K562 (cell line): ENCODE measurements around the gene SDHAF3. TPM values are rescaled to one million over a fixed set of nuclear protein-coding genes. Genes with fewer than 3 reads are reported as not detected.

Experiments used
- ARID3A ChIP-seq: IDR thresholded peaks from 2 replicates; pipeline ENCODE4 v1.6.1; 2012; ENCODE audit warnings: low read depth, low read length, improper control_type of control experiment, borderline replicate concordance
- ATF3 ChIP-seq, 2 experiments: fragments of 450-650 bp in 1 of 2; sonication (generic) in 1 of 2; formaldehyde crosslinking in 1 of 2; IDR thresholded peaks in 1 of 2; conservative IDR thresholded peaks in 1 of 2; 2 replicates each; pipeline versions ENCODE4 v1.6.1 to v1.8.1; 2016 to 2023; ENCODE audit warnings: mild to moderate bottlenecking in 2 of 2, moderate library complexity in 2 of 2, inconsistent platforms in 1 of 2, missing genetic modification reagents in 1 of 2
- BRD4 ChIP-seq: fragments of 200-600 bp; sonication (generic); IDR thresholded peaks from 2 replicates; pipeline ENCODE4 v1.6.1; 2017; ENCODE audit warnings: inconsistent platforms
- CHD2 ChIP-seq: IDR thresholded peaks from 2 replicates; pipeline ENCODE4 v1.6.1; 2011; ENCODE audit warnings: low read depth, low read length
- ELK3 ChIP-seq: fragments of 450-650 bp; formaldehyde crosslinking; IDR thresholded peaks from 2 replicates; pipeline ENCODE4 v1.4.0; 2020; ENCODE audit warnings: mild to moderate bottlenecking
- HNRNPK ChIP-seq: fragments of 200-400 bp; formaldehyde crosslinking; IDR thresholded peaks from one replicate; pipeline ENCODE4 v1.6.1; 2018; ENCODE audit warnings: mild to moderate bottlenecking, low read depth, low read length; ENCODE audit not compliant: poor library complexity, severe bottlenecking
- HNRNPUL1 ChIP-seq: fragments of 200-400 bp; formaldehyde crosslinking; IDR thresholded peaks from 2 replicates; pipeline ENCODE4 v1.6.1; 2017; ENCODE audit warnings: low read length
- MEIS2 ChIP-seq: fragments of 450-650 bp; IDR thresholded peaks from 2 replicates; pipeline ENCODE4 v1.6.1; 2014; ENCODE audit warnings: mild to moderate bottlenecking; ENCODE audit not compliant: partially characterized antibody
- MYC ChIP-seq, 2 experiments: fragments of 250-450 bp in 1 of 2; sonication (Bioruptor Pico) in 1 of 2; IDR thresholded peaks; 2 replicates each; pipeline versions ENCODE4 v1.5.1 to v1.6.1; 2012 to 2021; ENCODE audit warnings: low read depth in 2 of 2, borderline replicate concordance in 1 of 2, improper control_type of control experiment in 1 of 2, low read length in 1 of 2, mild to moderate bottlenecking in 1 of 2, moderate library complexity in 1 of 2
- NFRKB ChIP-seq: fragments of 450-650 bp; IDR thresholded peaks from 2 replicates; pipeline ENCODE4 v1.6.1; 2016; ENCODE audit warnings: low read depth
- POLR2AphosphoS5 ChIP-seq: IDR thresholded peaks from 2 replicates; pipeline ENCODE4 v1.6.1; 2011; ENCODE audit warnings: mild to moderate bottlenecking, low read depth, low read length, moderate library complexity; ENCODE audit not compliant: control insufficient read depth, insufficient read depth
- SIN3A ChIP-seq, 2 experiments: fragments of 150-350 bp in 1 of 2; IDR thresholded peaks; 2 replicates each; pipeline ENCODE4 v1.6.1; 2011 to 2016; ENCODE audit warnings: borderline replicate concordance in 2 of 2, low read depth in 2 of 2, low read length in 2 of 2, mild to moderate bottlenecking in 2 of 2, moderate library complexity in 2 of 2; ENCODE audit not compliant: control insufficient read depth in 1 of 2
- TCF7L2 ChIP-seq: fragments of 150-350 bp; IDR thresholded peaks from 2 replicates; pipeline ENCODE4 v1.6.1; 2016; ENCODE audit warnings: low read depth, mild to moderate bottlenecking, low read length, moderate library complexity
- TEAD2 ChIP-seq: fragments of 450-650 bp; IDR thresholded peaks from 2 replicates; pipeline ENCODE4 v1.6.1; 2016; ENCODE audit warnings: missing genetic modification characterization, control low read depth, missing compliant biosample characterization
- THRB ChIP-seq: fragments of 450-650 bp; formaldehyde crosslinking; conservative IDR thresholded peaks from 2 replicates; pipeline ENCODE4 v1.4.0; 2022; ENCODE audit warnings: mild to moderate bottlenecking, missing genetic modification characterization
- ZBTB8A ChIP-seq: fragments of 450-650 bp; IDR thresholded peaks from 2 replicates; pipeline ENCODE4 v1.6.1; 2018; ENCODE audit warnings: mild to moderate bottlenecking, moderate library complexity; ENCODE audit not compliant: partially characterized antibody
- ZEB2 ChIP-seq: fragments of 450-650 bp; IDR thresholded peaks from 2 replicates; pipeline ENCODE4 v1.6.1; 2016
- ZNF668 ChIP-seq: fragments of 250-450 bp; sonication (Bioruptor Pico); IDR thresholded peaks from 2 replicates; pipeline ENCODE4 v1.8.0; 2022; ENCODE audit warnings: mild to moderate bottlenecking, inconsistent platforms
- ZNF717 ChIP-seq: fragments of 250-450 bp; sonication (Bioruptor Pico); IDR thresholded peaks from 2 replicates; pipeline ENCODE4 v1.5.0; 2021
- polyA plus RNA-seq, 8 experiments: library from polyadenylated mRNA; depleted of rRNA in 4 of 8; stranded (reverse) in 5 of 8; unstranded in 3 of 8; fragments of >200 nt; fragmentation: Nextera tagmentation in 2 of 8; fragmentation: Illumina TruSeq in 1 of 8; extraction: Ambion mirVana in 2 of 8; extraction: Trizol in 1 of 8; gene quantifications; 2 replicates each; pipeline versions ENCODE4 v1.2.1 to v1.2.3, GENCODE V29; 2011 to 2014; ENCODE audit warnings: inconsistent platforms in 1 of 8, missing spikeins in 1 of 8
- total RNA-seq, 7 experiments: library from RNA; depleted of rRNA in 6 of 7; stranded (reverse); fragments of >200 nt in 6 of 7; fragmentation: Illumina TruSeq in 2 of 7; extraction: Trizol in 2 of 7; gene quantifications; 2 replicates each; pipeline versions ENCODE4 v1.2.1 to v1.2.3, GENCODE V29; 2011 to 2021; ENCODE audit warnings: low replicate concordance in 1 of 7
- TF ChIP-seq, protein P1 (sequence below): sonication (generic); formaldehyde crosslinking; IDR thresholded peaks from 2 replicates; pipeline ENCODE4 v1.8.1; 2022; ENCODE audit warnings: missing genetic modification reagents

The SDHAF3 gene
- total and polyA plus RNA-seq, 9 of the 15 experiments (the other 6 are each of a cell fraction or from before 2014, with no cell fraction given) = 51.5 to 403 (median 145) TPM

- TF ChIP-seq ATF3 (IDR thresholded peaks at IDR 0.05) (no peak), ATF3 (CRISPR knock-in tag; conservative IDR thresholded peaks at IDR 0.05) (no peak; the same call in 1 of the 2 replicates), CHD2 (no peak), ZEB2 (peak; percentile 96), HNRNPK (no peak), ZNF717 (CRISPR knock-in tag) (no peak), THRB (no peak), TCF7L2 (no peak), MYC (IDR thresholded peaks at IDR 0.05; ENCODE audit: low read depth, low read length) (peak; percentile 94), MYC (CRISPR knock-in tag; IDR thresholded peaks at IDR 0.05; ENCODE audit: borderline replicate concordance, low read depth) (0 out of 2 replicates have a peak, but pooled peaks have one; percentile 15), ELK3 (no peak), ZBTB8A (no peak), MEIS2 (peak; percentile 86), HNRNPUL1 (no peak), BRD4 (0 out of 2 replicates have a peak, but pooled peaks have one; percentile 0), SIN3A (IDR thresholded peaks at IDR 0.05; ENCODE audit: borderline replicate concordance in 2 of 2, control insufficient read depth in 1 of 2, low read depth in 2 of 2, low read length in 2 of 2) (peak; percentile 31 to 65; a peak in 2 of 4 replicates), ZNF668 (no peak), ARID3A (no peak), POLR2AphosphoS5 (peak; percentile 90), TEAD2 (tag) (no peak), NFRKB (peak; percentile 77)
- TF ChIP-seq, protein P1, sequence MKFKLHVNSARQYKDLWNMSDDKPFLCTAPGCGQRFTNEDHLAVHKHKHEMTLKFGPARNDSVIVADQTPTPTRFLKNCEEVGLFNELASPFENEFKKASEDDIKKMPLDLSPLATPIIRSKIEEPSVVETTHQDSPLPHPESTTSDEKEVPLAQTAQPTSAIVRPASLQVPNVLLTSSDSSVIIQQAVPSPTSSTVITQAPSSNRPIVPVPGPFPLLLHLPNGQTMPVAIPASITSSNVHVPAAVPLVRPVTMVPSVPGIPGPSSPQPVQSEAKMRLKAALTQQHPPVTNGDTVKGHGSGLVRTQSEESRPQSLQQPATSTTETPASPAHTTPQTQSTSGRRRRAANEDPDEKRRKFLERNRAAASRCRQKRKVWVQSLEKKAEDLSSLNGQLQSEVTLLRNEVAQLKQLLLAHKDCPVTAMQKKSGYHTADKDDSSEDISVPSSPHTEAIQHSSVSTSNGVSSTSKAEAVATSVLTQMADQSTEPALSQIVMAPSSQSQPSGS (CRISPR knock-in tag) = no peak
Measured at GRCh38 chr7:97117372-97118188, at the start of gene SDHAF3 (continued).
